ENCODE measurements around the gene AP1G1.
A peak's percentile ranks its signal among the peaks of the same experiment; 100 is the strongest.
"Not testable (repeated sequence)": the region's sequence is repeated elsewhere in the genome, so short reads cannot be mapped to it uniquely, and the experiment has no call there.

AP1G1 gene

DNA sequence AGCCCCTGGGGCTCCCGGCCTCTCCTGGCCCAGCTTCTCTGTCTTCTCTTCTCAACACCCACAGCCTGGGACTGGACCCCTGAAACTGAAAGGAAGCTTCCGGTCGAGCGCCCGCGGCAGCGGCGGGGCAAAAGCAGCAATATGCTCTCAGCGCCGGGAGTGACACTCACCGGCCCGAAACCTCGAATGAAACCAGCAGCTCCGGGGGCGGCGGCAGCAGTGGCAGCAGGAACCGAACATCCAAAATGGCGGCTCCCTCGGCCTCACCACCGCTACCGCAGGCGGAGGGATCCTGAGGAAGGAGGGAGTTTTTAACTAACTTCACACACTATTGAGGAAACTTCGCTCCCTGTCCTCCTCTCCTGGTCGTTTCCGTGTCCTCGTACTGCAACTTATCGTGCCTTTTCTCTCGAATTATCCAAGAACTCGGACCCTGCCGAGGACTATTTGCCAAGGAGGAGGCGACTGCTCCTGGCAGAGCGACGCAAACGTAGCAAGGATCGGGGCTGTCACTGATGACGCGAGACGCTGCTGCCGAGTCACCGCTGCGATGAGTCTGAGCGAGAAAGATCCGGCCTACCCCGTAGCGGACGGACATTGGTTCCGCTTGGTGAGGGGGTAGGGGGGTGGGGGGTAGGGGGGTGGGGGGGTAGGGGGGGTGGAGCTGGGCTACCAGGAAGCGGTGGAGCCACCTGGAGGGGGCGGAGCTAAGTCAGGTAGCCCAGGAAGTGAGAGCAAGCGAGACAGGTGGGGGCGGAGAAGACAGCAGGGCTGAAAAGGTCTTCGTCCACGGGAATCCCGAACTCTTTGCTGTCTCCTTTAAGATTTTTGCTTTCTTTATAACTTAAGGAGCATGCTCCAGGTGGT lies at the start of gene AP1G1:
AP1G1 (minus strand) TSS at position 242 of the 867 bp plus-strand sequence. CDS start 19,355 bp downstream, outside the sequence.
- peak; percentile 88 for DNase-seq

DNA sequence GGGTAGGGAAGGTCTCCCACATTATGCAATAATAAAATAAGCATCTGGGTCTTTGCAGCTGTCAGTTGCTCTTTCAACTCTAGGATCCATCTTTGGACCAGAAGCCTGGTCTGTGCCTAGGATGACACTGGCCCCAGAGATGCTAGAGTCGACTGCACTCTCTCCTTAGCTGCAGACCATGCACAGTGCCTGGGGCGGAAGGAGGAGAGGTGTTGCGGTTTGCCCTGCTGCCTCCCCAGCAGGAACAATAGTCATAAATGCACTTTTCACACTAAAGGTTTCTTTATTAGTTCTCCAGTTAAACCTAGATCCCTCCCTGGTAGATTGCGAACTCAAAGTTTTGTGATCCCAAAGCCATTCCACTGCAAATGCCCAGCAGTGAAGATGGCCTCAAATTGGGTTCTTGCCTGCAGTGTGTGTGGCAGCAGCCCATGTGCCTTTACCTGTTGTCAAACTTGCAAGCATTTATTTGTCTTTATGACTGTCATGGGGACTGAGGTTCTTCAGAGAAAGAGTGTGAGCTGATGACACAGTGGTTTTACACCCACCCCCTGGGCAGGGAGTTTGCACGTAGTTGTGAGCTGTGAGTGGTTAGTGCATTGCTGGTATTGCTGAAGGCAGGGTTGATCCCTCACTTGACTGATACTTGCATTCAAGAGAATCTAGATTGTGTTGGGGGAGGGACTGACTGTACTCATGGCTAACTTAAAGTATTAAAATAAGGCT lies 47.5 kb upstream of the AP1G1 start:
- DNase-seq: no peak

DNA sequence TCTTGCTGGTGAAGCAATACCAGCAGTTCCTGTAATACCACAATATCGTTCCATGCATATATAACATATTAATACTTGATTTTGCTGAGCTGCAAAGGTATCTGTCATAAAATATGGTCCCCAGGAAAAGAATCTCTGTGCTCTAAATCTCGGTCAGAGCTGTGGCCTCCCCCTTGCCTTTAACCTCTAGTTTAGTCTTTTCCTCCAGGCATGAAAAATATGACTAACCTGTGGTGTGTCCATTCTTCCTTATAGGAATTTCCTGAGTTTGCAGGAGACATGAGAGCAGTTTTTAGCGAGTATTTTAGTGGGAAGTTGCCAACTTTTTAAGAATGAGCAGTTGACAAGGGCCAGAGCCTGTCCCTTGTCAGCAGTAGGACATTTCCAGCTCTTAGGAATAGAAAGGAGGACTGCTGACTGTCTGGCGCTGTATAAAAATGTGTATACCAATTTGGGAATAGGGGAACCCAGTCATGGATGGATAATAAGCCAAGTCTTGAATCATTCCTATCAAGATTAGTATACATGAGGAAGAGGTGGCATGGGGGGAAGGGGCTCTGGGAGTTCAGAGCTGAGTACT lies 45.8 kb upstream of the AP1G1 start:
- no peak for DNase-seq

DNA sequence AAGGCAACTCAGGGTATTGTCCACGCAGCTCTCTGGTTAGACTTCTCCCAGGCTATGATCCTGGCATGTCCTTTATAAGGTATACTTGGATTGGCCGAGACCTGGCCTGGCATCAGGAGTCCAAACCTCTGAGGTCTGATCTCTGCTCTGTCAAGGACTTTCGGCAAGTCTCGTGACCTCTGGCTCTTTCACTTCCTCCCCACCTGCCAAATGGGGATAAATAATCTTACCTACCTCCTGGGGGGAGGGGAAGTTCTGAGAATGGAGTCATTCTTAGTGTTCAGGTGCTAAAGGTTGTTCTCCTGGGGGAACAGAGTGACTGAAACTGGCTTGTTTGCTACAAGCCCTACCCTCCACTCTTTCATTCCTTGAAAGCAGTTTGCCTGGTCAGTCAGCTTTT lies 44.8 kb upstream of the AP1G1 start:
- no peak for DNase-seq

- no peak for DNase-seq
These were observed 43.9 kb upstream of the AP1G1 start for GRCh38 chr16:71852561-71852960.

- no peak for DNase-seq
These were observed 43.5 kb upstream of the AP1G1 start for GRCh38 chr16:71852158-71852557.

GRCh38 chr16:71851746-71852145 lies 43.1 kb upstream of the AP1G1 start:
- DNase-seq: no peak

DNA sequence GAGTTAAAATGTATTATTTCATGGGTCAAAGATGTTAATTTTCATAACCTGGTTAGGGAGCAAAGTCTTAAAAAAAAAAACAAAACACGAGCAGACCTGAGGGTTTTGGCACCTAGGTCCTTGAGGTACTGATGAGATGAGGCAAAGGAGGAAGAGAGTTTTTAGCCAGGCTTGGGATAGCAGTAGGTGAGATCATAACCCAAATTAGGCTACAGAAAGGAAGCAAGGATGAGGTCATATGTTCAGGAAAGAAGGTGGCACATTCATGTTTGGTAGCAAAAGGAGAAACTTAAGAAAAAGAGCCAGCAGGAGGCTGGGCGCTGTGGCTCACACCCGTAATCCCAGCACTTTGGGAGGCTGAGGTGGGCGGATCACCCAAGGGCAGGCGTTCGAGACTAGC lies 40.0 kb upstream of the AP1G1 start:
- no peak for DNase-seq

DNA sequence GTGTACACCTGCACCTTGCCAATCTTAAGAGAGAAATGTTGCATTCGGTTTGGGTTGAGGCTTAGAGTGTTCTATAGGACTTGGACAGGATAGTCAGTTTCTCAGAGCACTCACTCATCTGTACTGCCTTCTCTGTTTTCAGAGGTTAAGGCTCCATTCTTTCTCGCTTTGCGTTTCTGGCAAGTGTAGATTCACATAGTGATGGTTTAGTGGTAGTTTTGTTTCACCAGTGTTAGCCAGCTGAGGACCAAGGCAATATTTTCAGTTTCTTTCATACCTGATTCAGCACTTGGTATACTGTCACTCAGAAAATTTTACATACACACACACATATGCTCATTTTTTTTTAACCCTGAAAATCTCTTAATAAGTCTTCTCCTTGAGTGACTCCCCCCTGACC lies 38.5 kb upstream of the AP1G1 start:
- no peak for DNase-seq

DNA sequence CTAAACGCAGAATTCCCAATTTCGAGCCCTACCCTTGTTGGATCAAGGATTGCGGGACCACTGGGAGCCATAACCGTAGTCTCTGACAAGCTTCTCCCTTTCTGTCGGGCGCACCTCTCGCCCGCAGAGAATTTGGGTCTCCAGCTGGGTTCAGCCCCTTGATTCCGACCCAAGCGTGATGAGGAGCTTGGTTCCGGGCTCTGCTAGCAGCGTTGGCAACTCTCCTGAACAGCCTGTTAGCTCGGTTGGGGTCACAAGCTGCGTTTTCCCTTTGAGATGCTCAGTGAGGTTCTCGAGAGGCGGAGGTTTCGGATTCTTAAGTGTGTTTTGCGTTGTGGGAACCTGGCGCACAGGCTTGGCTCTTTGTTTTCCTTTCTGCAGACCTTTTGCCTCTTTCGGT lies 37.8 kb upstream of the AP1G1 start:
- DNase-seq: no peak

- DNase-seq: peak; percentile 92
These were observed 37.2 kb upstream of the AP1G1 start, which contains the start of gene ATXN1L for GRCh38 chr16:71845639-71846430. Gene ATXN1L, plus strand, starts transcription at chr16:71845976. Its CDS starts 3,765 bp downstream, at chr16:71849741.

DNA sequence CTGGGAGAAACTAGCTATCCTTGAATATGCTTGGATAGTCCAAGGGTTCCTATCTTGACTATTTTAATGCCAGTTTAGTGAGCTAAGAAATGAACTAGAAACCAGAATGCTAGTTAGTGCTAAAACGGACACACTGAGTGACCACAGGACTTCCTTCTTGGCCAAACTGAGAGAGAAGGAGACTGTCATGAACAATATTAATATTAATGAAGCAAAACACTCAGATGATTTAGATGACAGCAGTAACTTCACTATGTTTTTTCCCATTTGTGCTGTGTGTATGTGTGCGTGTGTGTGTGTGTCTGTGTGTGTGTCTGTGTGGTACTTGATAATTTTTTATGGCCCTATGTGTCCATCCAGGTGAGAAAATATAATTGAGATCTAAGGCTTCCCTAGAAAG lies 34.9 kb upstream of the AP1G1 start:
- no peak for DNase-seq

DNA sequence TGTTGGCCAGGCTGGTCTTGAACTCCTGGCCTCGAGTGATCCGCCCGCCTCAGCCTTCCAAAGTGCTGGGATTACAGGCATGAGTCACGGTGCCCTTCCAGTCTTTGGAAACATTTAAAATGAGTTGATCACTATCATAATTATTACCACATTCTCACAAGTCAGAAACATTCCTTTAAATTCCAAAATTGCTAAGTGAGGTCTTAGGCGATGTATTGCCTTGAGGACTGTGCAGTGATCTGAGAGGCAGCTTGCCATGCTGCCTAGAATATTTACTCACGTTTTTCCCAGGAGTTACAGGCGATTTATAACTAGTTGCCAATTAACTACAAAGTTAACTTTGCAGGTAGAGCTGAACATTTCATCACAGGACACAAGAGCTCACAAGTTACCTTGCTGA lies 31.4 kb upstream of the AP1G1 start:
- no peak for DNase-seq

DNA sequence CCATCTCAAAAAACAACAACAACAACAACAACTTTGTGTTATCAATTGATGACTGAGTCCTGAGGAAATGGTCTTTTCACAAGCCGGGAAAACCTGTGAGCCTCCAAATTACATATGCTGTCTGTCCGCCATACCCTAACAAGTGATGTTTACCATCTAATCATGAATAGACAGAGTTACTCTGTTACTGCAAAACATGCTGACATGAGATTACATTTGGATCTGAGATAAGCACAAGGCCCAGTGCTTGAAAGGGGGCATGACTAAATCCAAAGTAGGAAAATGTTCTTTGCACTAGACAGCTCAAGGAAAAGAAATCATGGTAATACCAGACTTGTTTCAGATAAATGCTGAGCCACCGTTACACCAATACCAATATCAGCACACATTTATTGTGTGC lies 28.5 kb upstream of the AP1G1 start:
- no peak for DNase-seq

GRCh38 chr16:71834291-71834690 lies 25.7 kb upstream of the AP1G1 start:
- DNase-seq: no peak

GRCh38 chr16:71832112-71832511 lies 23.5 kb upstream of the AP1G1 start:
- not testable (repeated sequence) for DNase-seq

GRCh38 chr16:71831698-71832097 lies 23.1 kb upstream of the AP1G1 start:
- DNase-seq: not testable (repeated sequence)

DNA sequence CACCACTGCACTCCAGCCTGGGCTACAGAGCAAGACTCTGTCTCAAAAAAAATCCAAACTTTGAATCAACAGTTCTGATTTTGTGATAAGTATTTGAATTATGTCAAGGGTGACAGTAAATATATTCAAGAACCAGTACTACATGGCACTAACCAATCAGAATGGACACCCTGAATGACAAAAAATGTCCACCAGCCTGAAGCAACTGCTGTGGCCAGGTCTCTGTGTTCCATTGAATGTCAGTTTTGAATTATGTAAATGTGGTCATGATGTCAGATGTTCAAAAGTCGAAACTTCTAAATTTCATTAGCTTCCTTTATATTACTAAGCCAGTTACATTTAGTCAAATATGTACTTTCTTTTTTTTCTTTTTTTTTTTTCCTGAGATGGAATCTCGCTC lies 21.7 kb upstream of the AP1G1 start:
- no peak for DNase-seq

- DNase-seq: no peak
These were observed 17.9 kb upstream of the AP1G1 start for GRCh38 chr16:71826533-71827017.

DNA sequence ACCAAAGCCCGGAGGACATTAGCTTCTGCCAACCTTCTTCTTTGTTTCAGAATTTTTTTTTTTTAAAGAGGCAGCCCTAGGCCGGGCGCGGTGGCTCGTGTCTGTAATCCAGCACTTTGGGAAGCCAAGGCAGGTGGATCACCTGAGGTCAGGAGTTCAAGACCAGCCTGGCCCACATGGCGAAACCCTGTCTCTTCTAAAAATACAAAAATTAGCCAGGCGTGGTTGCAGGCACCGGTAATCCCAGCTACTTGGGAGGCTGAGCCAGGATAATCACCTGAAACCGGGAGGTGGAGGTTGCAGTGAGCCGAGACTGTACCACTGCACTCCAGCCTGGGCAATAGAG lies 8.5 kb upstream of the AP1G1 start:
- not testable (repeated sequence) for DNase-seq

- DNase-seq: no peak
These were observed 2.7 kb upstream of the AP1G1 start for GRCh38 chr16:71811261-71811803.

DNA sequence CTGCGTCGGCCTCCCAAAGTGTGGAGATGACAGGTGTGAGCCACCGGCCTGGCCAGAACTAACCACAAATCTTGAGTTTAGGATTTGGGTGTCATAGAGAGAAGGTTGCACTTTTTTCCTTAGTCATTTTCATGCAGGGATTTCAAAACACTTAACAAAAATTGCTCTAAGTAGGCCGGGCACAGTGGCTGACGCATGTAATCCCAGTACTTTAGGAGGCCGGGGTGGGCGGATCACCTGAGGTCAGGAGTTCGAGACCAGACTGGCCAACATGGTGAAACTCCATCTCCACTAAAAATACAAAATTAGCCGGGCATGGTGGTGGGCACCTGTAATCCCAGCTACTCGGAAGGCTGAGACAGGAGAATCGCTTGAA lies 1.5 kb upstream of the AP1G1 start:
- not testable (repeated sequence) for DNase-seq
